Neuron (in vitro differentiated cells): ENCODE measurements around the gene CYP20A1.
"Not testable (repeated sequence)": the region's sequence is repeated elsewhere in the genome, so short reads cannot be mapped to it uniquely, and the experiment has no call there.

Experiments used
- H2AFZ ChIP-seq: one replicate; pipeline ENCODE4 v1.6.1; 2013; ENCODE audit warnings: low read depth, mild to moderate bottlenecking, inconsistent platforms, low read length, moderate library complexity
- H3K27me3 ChIP-seq: one replicate; pipeline ENCODE4 v1.6.1; 2013; ENCODE audit warnings: low read length; ENCODE audit not compliant: insufficient read depth
- H3K36me3 ChIP-seq: one replicate; pipeline ENCODE4 v1.6.1; 2013; ENCODE audit warnings: low read length; ENCODE audit not compliant: insufficient read depth
- H3K4me1 ChIP-seq: one replicate; pipeline ENCODE4 v1.6.1; 2013; ENCODE audit warnings: low read length; ENCODE audit not compliant: insufficient read depth
- H3K4me3 ChIP-seq: 2 replicates; pipeline ENCODE4 v1.5.1; 2013; ENCODE audit warnings: mild to moderate bottlenecking, low read length, moderate library complexity
- H3K9me3 ChIP-seq: one replicate; pipeline ENCODE4 v1.6.1; 2013; ENCODE audit warnings: low read length

Gene CYP20A1, protein sequence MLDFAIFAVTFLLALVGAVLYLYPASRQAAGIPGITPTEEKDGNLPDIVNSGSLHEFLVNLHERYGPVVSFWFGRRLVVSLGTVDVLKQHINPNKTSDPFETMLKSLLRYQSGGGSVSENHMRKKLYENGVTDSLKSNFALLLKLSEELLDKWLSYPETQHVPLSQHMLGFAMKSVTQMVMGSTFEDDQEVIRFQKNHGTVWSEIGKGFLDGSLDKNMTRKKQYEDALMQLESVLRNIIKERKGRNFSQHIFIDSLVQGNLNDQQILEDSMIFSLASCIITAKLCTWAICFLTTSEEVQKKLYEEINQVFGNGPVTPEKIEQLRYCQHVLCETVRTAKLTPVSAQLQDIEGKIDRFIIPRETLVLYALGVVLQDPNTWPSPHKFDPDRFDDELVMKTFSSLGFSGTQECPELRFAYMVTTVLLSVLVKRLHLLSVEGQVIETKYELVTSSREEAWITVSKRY

DNA sequence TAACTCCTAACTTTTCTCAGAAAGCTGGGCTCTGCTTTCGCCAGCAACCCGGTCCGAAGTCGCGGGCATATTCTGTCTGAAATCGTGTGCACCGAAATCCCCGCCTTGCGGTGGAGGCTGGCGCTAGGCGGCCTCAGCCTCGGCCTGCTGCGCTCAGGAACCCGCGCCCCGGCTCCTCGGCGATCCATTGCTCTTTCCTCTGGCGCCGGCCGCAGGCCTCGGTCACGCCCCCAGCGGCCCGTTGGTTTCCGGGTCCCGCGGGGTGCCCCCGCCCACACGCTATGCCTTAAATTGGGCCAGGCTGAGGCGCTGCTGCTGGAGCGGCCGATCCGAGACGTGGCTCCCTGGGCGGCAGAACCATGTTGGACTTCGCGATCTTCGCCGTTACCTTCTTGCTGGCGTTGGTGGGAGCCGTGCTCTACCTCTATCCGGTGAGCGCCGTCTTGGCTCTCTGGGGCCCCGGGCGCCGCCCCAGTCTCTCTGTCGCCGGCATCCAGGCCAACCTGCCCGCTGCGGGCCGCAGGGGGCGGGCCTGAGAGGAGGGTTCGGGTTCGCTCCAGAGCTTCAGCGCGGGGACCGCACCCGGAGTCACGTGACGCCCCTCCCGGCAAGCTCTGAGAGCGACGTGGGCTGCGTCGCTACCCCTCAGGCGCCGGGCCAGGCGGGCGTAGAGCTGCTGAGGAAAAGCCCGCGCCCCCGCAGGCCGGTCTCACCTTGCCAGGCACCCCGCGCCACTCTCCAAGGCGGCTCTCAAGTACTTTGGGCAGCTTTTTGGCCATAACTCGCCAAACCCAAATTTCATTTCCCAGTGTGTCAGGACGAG is at the start of gene CYP20A1:
Gene CYP20A1, plus strand, starts transcription at position 315 of the 823 bp plus-strand sequence. Its CDS starts 45 bp downstream, at position 360.
- peaks cover 2% of the 10 kb centered on the region for H3K9me3 ChIP-seq
- peaks cover 10% of the 10 kb centered on the region for H3K36me3 ChIP-seq
- peaks cover 5% of the 10 kb centered on the region for H3K4me1 ChIP-seq
- peak within 1 kb of the TSS; percentile 61 for H3K4me3 ChIP-seq
- no peaks in the 10 kb centered on the region for H3K27me3 ChIP-seq
- H2AFZ ChIP-seq, result peak within 1 kb of the TSS; percentile 60

DNA sequence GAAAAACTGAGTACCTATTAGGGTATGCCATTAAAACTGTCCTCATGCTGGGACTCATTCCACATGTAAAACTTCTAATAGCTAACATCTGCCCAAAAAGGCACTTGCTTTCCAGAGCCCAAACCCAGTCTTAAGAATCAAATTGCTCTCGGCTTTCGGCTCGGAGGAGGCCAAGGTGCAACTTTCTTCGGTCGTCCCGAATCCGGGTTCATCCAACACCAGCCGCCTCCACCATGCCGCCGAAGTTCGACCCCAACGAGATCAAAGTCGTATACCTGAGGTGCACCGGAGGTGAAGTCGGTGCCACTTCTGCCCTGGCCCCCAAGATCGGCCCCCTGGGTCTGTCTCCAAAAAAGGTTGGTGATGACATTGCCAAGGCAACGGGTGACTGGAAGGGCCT is 48.3 kb upstream of the CYP20A1 start:
- not testable (repeated sequence) for H3K4me1 ChIP-seq, H3K4me3 ChIP-seq, H3K27me3 ChIP-seq, H2AFZ ChIP-seq, H3K9me3 ChIP-seq
- H3K36me3 ChIP-seq, result peaks cover 18% of the 10 kb centered on the region

GRCh38 chr2:203191026-203191425 is 47.8 kb upstream of the CYP20A1 start:
- H3K27me3 ChIP-seq, H3K9me3 ChIP-seq, H3K4me3 ChIP-seq, H2AFZ ChIP-seq, H3K4me1 ChIP-seq: not testable (repeated sequence)
- H3K36me3 ChIP-seq, result peaks cover 18% of the 10 kb centered on the region

GRCh38 chr2:203191961-203192360 is 46.9 kb upstream of the CYP20A1 start:
- Histone ChIP-seq H3K36me3 (peaks cover 18% of the 10 kb centered on the region), H3K9me3 (peaks cover 2% of the 10 kb centered on the region), H3K27me3 (no peaks in the 10 kb centered on the region), H3K4me3 (no peak overlapping the region), H3K4me1 (no peaks in the 10 kb centered on the region), H2AFZ (no peak overlapping the region)

GRCh38 chr2:203195331-203196036 is 43.3 kb upstream of the CYP20A1 start:
- no peaks in the 10 kb centered on the region for H3K4me1 ChIP-seq
- H3K36me3 ChIP-seq, result peaks cover 14% of the 10 kb centered on the region
- no peak overlapping the region for H3K4me3 ChIP-seq
- H2AFZ ChIP-seq, result no peak overlapping the region
- peaks cover under 1% of the 10 kb centered on the region for H3K9me3 ChIP-seq
- H3K27me3 ChIP-seq, result no peaks in the 10 kb centered on the region

GRCh38 chr2:203200866-203201265 is 38.0 kb upstream of the CYP20A1 start:
- no peak overlapping the region for H2AFZ ChIP-seq
- peaks cover 12% of the 10 kb centered on the region for H3K36me3 ChIP-seq

GRCh38 chr2:203201426-203201825 is 37.4 kb upstream of the CYP20A1 start:
- H2AFZ ChIP-seq, result no peak overlapping the region
- H3K4me1 ChIP-seq, result no peaks in the 10 kb centered on the region
- no peaks in the 10 kb centered on the region for H3K27me3 ChIP-seq
- H3K9me3 ChIP-seq, result peaks cover 5% of the 10 kb centered on the region
- H3K36me3 ChIP-seq, result peaks cover 17% of the 10 kb centered on the region
- H3K4me3 ChIP-seq, result no peak overlapping the region

More at GRCh38 chr2:203200866-203201265, 38.0 kb upstream of the CYP20A1 start:
- Histone ChIP-seq H3K4me3 (no peak overlapping the region), H3K4me1 (no peaks in the 10 kb centered on the region), H3K27me3 (no peaks in the 10 kb centered on the region), H3K9me3 (peaks cover 3% of the 10 kb centered on the region)

- H3K36me3 ChIP-seq, result peaks cover 14% of the 10 kb centered on the region
- H3K9me3 ChIP-seq, result peaks cover 5% of the 10 kb centered on the region
Measured at GRCh38 chr2:203209538-203209937, 29.3 kb upstream of the CYP20A1 start.

DNA sequence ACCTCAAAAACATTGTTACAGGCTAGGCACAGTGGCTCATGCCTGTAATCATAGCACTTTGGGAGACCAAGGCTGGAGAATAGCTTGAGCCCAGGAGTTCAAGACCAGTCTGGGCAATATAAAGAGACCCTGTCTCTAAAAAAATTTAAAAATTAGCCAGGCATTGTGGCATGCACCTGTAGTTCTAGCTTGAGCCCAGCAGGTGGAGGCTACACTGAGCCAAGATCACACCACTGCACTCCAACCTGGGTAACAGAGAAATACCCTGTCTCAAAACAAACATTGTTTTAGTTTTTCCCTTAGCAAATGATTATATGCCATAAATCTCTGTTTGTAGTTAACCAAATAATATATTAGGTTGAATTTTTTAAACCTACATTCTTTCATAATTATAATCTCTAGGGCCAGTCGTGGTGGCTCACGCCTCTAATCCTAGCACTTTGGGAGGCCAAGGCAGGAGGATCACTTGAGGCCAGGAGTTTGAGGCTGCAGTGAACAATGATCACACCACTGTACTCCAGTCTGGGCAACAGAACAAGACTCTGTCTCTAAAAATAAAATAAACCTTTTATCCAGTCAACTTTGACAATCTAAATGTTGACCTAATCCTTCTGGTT is 13.3 kb upstream of the CYP20A1 start:
- no peaks in the 10 kb centered on the region for H3K27me3 ChIP-seq
- no peak overlapping the region for H2AFZ ChIP-seq
- H3K9me3 ChIP-seq, result peaks cover 1% of the 10 kb centered on the region
- no peaks in the 10 kb centered on the region for H3K4me1 ChIP-seq
- H3K36me3 ChIP-seq, result no peaks in the 10 kb centered on the region
- H3K4me3 ChIP-seq, result no peak overlapping the region

More at GRCh38 chr2:203209538-203209937, 29.3 kb upstream of the CYP20A1 start:
- no peak overlapping the region for H2AFZ ChIP-seq
- H3K27me3 ChIP-seq, result no peaks in the 10 kb centered on the region
- no peak overlapping the region for H3K4me3 ChIP-seq
- no peaks in the 10 kb centered on the region for H3K4me1 ChIP-seq

DNA sequence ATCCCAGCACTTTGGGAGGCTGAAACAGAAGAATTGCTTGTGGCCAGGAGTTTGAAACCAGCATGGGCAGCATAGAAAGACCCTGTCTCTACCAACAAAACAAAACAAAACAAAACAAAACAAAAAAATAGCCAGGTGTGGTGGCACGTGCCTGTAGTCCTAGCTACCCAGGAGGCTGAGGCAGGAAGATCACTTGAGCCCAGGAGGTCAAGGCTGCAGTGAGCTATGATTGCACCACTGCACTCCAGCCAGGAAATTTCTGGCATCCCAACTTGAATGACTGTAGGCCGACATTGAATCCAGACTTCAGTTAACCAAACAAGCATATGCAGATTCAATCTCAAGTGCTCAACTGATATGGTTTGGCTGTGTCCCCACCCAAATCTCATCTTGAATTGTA is 9.1 kb upstream of the CYP20A1 start:
- not testable (repeated sequence) for H3K36me3 ChIP-seq, H3K27me3 ChIP-seq, H2AFZ ChIP-seq, H3K4me3 ChIP-seq, H3K9me3 ChIP-seq, H3K4me1 ChIP-seq

DNA sequence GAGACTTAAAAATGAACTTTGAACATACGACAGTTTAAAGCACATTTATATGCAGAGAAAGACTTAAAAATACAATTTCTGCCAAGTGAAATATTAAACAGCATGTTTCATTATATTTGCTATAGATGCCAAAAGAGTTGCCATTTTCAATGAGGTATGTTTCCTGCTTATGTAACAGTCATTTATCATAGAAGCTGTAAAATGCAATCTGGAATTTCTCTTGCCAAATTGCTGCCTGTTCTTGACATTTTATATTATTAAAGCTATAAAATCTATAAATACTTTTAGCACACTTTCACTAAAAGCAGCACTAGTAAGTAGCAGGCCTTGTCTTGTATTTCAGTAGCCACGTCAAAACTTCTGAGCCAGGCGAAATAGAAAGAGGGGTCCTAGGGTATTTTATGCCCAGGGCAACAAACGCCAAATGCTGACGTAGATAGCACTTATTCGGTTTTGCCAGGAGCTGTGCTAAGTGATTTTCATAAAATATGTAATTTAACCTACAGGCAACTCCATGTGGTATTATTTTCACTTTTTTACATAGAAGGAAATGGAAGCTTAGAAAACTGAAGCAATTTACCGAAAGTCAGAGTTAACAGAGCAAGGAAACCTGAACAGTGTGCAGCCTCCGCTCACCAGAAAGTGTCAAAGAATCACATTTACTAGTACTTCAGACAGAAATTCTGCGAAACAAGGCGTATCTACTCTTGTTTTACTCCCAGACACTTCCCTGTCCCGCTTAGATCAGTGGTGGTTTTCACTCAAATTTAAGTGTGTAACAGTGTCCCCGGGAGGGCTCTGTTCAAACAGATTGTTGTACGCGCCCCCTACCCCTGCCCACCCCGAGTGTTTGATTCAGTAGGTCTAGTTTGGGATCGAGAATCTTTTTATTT is 1.2 kb upstream of the CYP20A1 start:
- peak overlapping the region; percentile 61 for H3K4me3 ChIP-seq
- H3K27me3 ChIP-seq, result no peaks in the 10 kb centered on the region
- H3K9me3 ChIP-seq, result no peaks in the 10 kb centered on the region
- peaks cover 5% of the 10 kb centered on the region for H3K4me1 ChIP-seq
- H3K36me3 ChIP-seq, result peaks cover 3% of the 10 kb centered on the region
- H2AFZ ChIP-seq, result peak overlapping the region; percentile 60

DNA sequence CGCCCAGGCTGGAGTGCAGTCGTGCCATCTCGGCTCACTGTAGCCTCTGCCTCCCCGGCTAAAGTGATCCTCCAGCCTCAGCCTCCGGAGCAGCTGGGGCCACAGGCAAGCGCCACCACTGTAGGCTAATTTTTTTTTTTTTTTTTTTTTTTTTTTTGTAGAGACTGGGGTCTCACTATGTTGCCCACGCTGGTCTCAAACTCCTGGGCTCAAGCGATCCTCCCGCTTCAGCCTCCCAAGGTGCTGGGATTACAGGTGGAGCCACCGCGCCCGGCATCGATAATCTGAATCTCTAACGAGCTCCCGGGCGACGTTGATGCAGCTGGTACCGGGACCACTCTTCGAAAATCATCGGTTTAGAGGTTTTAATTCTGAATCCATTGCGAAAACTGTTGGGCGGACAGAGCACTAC is 520 bp upstream of the CYP20A1 start:
- peaks cover 5% of the 10 kb centered on the region for H3K4me1 ChIP-seq
- H2AFZ ChIP-seq, result peak overlapping the region; percentile 60
- peaks cover 2% of the 10 kb centered on the region for H3K9me3 ChIP-seq
- peak overlapping the region; percentile 61 for H3K4me3 ChIP-seq
- peaks cover 8% of the 10 kb centered on the region for H3K36me3 ChIP-seq
- no peaks in the 10 kb centered on the region for H3K27me3 ChIP-seq
